ENCODE results near the gene CXCL8.
"Not testable (repeated sequence)": the region's sequence is repeated elsewhere in the genome, so short reads cannot be mapped to it uniquely, and the experiment has no call there.

The CXCL8 gene

DNA sequence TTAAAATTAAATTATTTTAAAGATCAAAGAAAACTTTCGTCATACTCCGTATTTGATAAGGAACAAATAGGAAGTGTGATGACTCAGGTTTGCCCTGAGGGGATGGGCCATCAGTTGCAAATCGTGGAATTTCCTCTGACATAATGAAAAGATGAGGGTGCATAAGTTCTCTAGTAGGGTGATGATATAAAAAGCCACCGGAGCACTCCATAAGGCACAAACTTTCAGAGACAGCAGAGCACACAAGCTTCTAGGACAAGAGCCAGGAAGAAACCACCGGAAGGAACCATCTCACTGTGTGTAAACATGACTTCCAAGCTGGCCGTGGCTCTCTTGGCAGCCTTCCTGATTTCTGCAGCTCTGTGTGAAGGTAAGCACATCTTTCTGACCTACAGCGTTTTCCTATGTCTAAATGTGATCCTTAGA, at the start of gene CXCL8:
CXCL8 (plus strand) TSS at position 217 of the 426 bp plus-strand sequence; CDS start at position 307, 90 bp downstream.
- DNase-seq (ENCODE audit: low read depth in 2 of 2), result no peak

DNA sequence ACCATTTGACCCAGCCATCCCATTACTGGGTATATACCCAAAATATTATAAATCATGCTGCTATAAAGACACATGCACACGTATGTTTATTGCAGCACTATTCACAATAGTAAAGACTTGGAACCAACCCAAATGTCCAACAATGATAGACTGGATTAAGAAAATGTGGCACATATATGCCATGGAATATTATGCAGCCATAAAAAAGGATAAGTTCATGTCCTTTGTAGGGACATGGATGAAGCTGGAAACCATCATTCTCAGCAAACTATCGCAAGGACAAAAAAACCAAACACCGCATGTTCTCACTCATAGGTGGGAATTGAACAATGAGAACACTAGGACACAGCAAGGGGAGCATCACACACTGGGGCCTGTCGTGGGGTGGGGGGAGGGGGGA, 49.2 kb upstream of the CXCL8 start:
- not testable (repeated sequence) for DNase-seq (ENCODE audit: low read depth in 2 of 2)

- DNase-seq (ENCODE audit: low read depth in 2 of 2), result no peak
Observed at GRCh38 chr4:73691759-73692158, 48.6 kb upstream of the CXCL8 start.

DNA sequence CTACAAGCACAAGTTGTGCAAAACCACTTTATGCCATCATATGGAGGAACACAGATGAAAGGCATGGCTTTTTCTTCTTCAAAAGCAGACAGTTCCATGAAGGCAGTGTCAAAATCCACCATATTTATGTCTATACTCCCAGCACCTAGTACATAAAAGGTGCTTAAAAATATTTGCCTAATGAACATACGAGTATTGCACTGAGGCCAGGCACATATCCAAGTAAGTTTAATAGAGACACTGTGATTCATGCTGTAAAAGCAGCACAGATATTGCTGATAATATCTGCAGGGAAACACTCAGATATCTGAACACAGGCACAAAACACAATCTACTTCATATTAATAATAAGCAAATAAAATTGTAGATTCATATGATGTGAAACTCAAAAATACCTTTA, 48.1 kb upstream of the CXCL8 start:
- no peak for DNase-seq (ENCODE audit: low read depth in 2 of 2)

GRCh38 chr4:73692701-73693100, 47.7 kb upstream of the CXCL8 start:
- DNase-seq (ENCODE audit: low read depth in 2 of 2), result no peak

DNA sequence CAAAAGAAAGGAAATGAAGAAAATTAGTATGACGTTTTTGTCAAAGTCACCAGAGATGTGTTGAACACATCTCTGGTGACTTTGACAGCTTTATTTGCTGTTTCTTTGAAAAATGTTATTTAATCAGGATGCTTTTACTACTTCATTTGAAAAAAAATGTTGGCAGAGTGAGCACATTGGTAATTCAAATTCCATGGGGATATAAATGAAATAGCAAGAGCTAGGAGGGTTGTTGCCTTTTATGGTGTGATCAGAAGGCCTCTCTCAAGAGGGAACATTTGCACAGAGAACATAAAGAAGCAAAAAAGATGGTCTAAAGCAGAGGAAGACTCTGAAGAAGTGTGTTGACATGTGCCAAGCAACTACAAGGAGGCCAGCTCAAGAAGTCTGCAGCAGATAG, 46.6 kb upstream of the CXCL8 start:
- no peak for DNase-seq (ENCODE audit: low read depth in 2 of 2)

- no peak for DNase-seq (ENCODE audit: low read depth in 2 of 2)
Observed at GRCh38 chr4:73698217-73698616, 42.2 kb upstream of the CXCL8 start.

GRCh38 chr4:73701116-73701515, 39.3 kb upstream of the CXCL8 start:
- no peak for DNase-seq (ENCODE audit: low read depth in 2 of 2)

GRCh38 chr4:73702796-73703287, 37.5 kb upstream of the CXCL8 start:
- no peak for DNase-seq (ENCODE audit: low read depth in 2 of 2)

- no peak for DNase-seq (ENCODE audit: low read depth in 2 of 2)
Observed at GRCh38 chr4:73703320-73703719, 37.0 kb upstream of the CXCL8 start.

DNA sequence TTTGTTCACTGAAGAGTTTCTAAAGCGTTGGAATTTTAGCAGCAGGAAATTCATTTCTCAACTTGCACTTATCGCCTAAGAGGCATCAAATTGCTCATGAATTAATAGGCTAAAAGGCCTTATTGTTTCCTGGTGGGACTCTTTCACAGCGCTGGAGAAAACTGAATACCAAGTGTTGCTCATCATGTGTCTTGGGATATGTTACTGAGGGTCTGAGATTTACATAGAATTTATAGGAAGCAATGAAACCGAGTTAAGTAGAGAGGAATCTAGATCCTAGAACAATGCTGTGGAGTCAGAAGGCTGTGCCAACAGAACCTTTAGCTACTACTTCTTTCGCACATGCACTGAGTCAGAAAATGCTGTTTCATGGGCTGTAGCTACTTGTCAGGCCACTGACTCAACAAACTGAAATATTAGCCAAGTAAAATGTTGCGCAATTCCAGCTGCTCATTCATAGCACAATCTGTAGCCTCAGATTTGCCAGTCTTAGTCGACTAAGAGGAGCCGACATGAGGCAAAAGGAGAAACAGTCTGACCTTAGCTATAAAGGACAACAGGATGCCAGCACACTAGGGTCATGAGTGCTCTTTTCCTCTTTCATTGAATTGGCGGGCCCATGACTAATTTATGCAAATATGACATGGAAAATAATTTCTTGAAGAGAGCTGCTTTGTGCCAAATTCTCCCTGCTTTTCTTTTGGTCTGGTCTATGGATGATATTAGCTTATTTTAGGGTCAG, 35.9 kb upstream of the CXCL8 start:
- DNase-seq (ENCODE audit: low read depth in 2 of 2), result no peak

DNA sequence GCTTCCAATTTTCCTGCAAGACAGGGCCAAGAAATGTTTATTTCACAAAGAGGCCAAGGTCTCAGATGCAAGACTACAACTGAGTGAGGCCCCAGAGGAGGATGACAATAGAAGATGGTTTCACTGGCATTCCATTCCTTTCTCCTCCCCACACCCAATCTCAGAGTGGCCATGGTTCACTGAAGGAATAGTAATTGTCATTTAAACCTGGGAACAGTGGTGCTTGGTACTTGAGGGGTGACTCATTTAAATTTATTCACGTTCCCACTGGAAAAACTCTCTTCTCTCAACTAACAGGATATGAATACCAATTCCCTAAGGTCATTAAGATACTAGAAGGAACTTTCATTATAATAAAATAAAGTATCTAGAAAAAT, 35.3 kb upstream of the CXCL8 start:
- no peak for DNase-seq (ENCODE audit: low read depth in 2 of 2)

DNA sequence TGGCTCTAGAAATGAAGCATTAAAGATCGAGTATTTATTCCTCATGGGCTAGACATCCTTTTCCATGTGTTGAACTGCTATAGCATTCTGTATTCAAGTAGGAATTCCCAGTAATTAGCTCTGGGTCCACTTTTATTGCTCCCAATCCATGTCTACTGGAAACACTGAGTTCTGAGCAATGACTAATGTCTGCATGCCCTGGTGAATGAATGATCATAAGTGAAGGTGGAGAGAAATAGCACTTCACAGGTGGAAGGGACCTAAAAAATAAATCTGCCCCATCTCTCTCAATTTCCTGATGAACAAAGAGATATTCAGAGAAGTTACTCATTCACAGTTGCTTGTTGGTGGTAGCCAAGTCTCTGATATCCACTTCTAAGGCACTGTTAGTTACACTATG, 34.6 kb upstream of the CXCL8 start:
- DNase-seq (ENCODE audit: low read depth in 2 of 2), result no peak

DNA sequence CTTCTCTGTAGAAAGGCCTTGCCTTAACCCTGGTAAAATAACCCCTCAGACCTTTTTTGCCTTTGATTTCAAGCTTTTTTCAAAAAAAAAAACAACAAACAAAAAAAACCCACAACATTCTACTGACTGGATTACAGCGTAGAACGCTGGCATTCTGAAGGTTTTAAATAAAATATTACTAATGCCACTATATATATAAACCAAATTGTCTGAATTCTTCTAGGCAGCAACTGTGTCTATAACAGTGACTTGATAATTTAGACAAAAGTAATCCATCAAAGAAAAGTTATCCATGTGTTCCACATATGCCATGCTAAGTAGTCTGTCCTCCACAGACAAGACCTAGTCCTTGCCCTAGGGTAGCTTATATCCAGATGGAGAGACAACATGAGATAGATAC, 33.6 kb upstream of the CXCL8 start:
- no peak for DNase-seq (ENCODE audit: low read depth in 2 of 2)

DNA sequence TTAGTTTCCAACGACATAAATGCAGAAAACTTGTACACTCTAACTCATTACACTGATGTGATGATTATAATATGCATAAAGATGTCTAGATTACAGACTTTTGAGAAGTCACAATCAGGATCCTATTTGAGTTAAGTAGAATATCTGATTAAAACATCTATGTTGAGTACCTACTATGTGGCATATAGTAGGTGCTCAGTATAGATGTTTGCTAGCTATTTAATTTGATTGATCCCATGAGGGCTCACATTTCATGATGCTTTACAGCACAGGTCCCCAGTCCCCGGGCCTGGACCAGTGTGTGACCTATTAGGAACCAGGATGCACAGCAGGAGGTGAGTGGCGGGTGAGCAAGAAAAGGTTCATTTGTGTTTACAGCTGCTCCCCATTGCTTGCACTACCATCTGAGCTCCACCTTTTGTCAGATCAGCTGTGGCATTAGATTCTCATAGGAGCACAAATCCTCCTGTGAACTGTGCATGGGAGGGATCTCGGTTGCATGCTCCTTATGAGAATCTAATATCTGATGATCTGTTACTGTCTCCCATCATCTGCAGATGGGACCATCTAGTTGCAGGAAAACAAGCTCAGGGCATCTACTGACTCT, 33.0 kb upstream of the CXCL8 start:
- DNase-seq (ENCODE audit: low read depth in 2 of 2), result no peak

GRCh38 chr4:73707918-73708577, 32.3 kb upstream of the CXCL8 start:
- DNase-seq (ENCODE audit: low read depth in 2 of 2), result no peak

- DNase-seq (ENCODE audit: low read depth in 2 of 2), result no peak
Observed at GRCh38 chr4:73709451-73710033, 30.8 kb upstream of the CXCL8 start.

GRCh38 chr4:73710094-73710493, 30.3 kb upstream of the CXCL8 start:
- DNase-seq (ENCODE audit: low read depth in 2 of 2), result no peak

GRCh38 chr4:73711989-73712388, 28.4 kb upstream of the CXCL8 start:
- DNase-seq (ENCODE audit: low read depth in 2 of 2), result no peak

DNA sequence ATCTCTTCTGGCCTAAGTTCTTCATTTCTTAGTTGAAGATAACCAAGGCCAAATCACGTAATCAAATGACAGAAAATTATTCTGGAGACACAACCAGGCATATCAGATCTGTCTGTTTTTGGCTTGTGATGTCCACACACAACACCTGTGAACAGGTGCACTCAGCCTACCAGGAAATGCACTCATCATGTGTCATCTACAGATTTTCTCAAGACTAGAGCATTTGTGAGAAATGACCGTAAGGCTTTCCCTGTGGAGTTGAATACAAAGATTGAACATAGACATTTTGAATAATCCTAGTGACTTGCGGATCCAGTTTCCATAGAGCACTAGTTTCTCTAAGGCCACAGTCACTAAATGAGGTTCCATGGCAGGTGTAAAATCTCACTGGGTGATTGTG, 26.7 kb upstream of the CXCL8 start:
- no peak for DNase-seq (ENCODE audit: low read depth in 2 of 2)

DNA sequence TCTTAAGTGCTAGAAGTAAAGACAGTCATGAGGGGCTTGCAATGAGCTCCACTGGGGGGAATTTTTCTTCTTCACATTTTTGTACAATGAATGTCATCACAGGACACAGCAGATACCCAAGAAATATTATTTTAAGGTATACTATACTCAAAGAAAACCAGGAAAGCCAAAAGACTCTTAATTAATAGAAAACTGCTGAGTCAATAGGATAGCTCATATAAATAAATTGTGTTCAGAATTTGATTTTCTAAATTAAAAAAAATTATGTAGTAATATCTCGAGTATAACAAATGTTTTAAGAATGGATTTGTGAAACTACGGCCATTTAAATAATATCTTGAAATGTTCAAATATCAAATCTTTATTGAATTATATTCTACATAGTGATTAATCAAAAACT, 25.7 kb upstream of the CXCL8 start:
- DNase-seq (ENCODE audit: low read depth in 2 of 2), result no peak

DNA sequence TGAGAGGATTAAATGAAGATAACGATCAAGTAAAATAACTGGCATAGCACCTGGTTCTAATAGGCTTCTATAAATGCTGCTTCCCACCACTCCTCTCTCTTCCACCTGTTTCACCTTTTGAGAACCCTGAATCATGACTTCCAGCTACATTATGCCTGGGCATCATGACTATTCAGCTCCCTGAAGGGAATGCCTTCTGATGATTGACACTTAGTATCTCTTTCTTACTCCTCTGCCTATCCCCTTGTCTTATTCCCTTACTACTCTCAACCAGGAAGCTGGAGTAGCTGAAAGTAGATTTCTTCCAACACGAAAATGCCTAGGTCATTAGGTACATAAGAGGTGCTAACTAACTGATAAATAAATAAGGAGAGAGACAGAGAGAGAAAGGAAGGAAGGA, 24.7 kb upstream of the CXCL8 start:
- DNase-seq (ENCODE audit: low read depth in 2 of 2), result no peak

All from stimulated activated CD8-positive, alpha-beta memory T cell treated with anti-CD3 and anti-CD28 coated beads, Interleukin-15, amount 100 ng/mL, for 4 hours (primary cell).